GM19324 (cell line): Measurements from ENCODE around the gene GGA2.

ENCODE experiments used
- ATAC-seq: cut with Tn5 transposase; IDR thresholded peaks from one replicate; pipeline ENCODE4 v1.9.1; 2021; ENCODE audit warnings: mild to moderate bottlenecking, moderate library complexity; ENCODE audit not compliant: unreplicated experiment, low FRiP score

GGA2 gene

GRCh38 chr16:23424292-23424958, 85.9 kb downstream of the GGA2 start:
- ATAC-seq, result no peak

GRCh38 chr16:23423496-23424049, 86.7 kb downstream of the GGA2 start:
- no peak for ATAC-seq

- ATAC-seq, result no peak
These were observed 90.3 kb downstream of the GGA2 start for GRCh38 chr16:23420011-23420410.

GRCh38 chr16:23416816-23417215, 93.5 kb downstream of the GGA2 start:
- no peak for ATAC-seq

GRCh38 chr16:23414731-23415130, 95.6 kb downstream of the GGA2 start:
- no peak for ATAC-seq
